ENCODE results near the gene HTR7.
"Not testable (repeated sequence)": the region's sequence is repeated elsewhere in the genome, so short reads cannot be mapped to it uniquely, and the experiment has no call there.

The HTR7 gene

GRCh38 chr10:90857635-90858460 lies at the start of gene HTR7:
TSS of gene HTR7 (minus strand) at chr10:90858039. CDS start at chr10:90857671, 368 bp downstream.
- no peak within 1 kb of the TSS for H3K27ac ChIP-seq (ENCODE audit: low read depth, low read length, poor library complexity, severe bottlenecking)
- H3K9me2 ChIP-seq (ENCODE audit: low read depth, low read length) = no peaks in the 10 kb centered on the region
- no peaks in the 10 kb centered on the region for H3F3A ChIP-seq (ENCODE audit: insufficient read depth, low read length)
- H2AFZ ChIP-seq (ENCODE audit: low read length) = 0 out of 2 replicates have a peak within 1 kb of the TSS, but pooled peaks have one; percentile 8
- H3K4me2 ChIP-seq (ENCODE audit: low read length) = peak within 1 kb of the TSS; percentile 70
- no peaks in the 10 kb centered on the region for H3K27me3 ChIP-seq (ENCODE audit: insufficient read depth, low read length)
- peak within 1 kb of the TSS; percentile 45; the same call in 1 of the 2 replicates for H3K9ac ChIP-seq (ENCODE audit: low read length)
- no peaks in the 10 kb centered on the region for H3K9me3 ChIP-seq (ENCODE audit: low read length)
- H3K36me3 ChIP-seq (ENCODE audit: insufficient read depth, low read length) = no peaks in the 10 kb centered on the region
- H3K4me3 ChIP-seq (ENCODE audit: low read depth, low read length, poor library complexity, severe bottlenecking) = peak within 1 kb of the TSS; percentile 58
- no peak for TF ChIP-seq EZH2 (IDR thresholded peaks at IDR 0.05; ENCODE audit: borderline replicate concordance, low read length)
- TF ChIP-seq CTCF (IDR thresholded peaks at IDR 0.05; ENCODE audit: low read length) = peak; percentile 37
- H4K20me1 ChIP-seq (ENCODE audit: insufficient read depth, low read length) = no peaks in the 10 kb centered on the region
- H3K79me2 ChIP-seq (ENCODE audit: insufficient read depth, low read length) = no peaks in the 10 kb centered on the region
- H3K4me1 ChIP-seq (ENCODE audit: insufficient read depth, low read length, severe bottlenecking) = peaks cover 3% of the 10 kb centered on the region

GRCh38 chr10:90906596-90906995 lies 48.8 kb upstream of the HTR7 start:
- H3K4me3 ChIP-seq (ENCODE audit: low read depth, low read length, poor library complexity, severe bottlenecking) = no peak overlapping the region
- no peak for TF ChIP-seq CTCF (IDR thresholded peaks at IDR 0.05; ENCODE audit: low read length)
- no peak for TF ChIP-seq EZH2 (IDR thresholded peaks at IDR 0.05; ENCODE audit: borderline replicate concordance, low read length)
- H3K9ac ChIP-seq (ENCODE audit: low read length) = no peak overlapping the region
- no peaks in the 10 kb centered on the region for H3K9me3 ChIP-seq (ENCODE audit: low read length)
- no peaks in the 10 kb centered on the region for H4K20me1 ChIP-seq (ENCODE audit: insufficient read depth, low read length)
- no peak overlapping the region for H2AFZ ChIP-seq (ENCODE audit: low read length)
- H3K4me2 ChIP-seq (ENCODE audit: low read length) = no peak overlapping the region
- no peaks in the 10 kb centered on the region for H3F3A ChIP-seq (ENCODE audit: insufficient read depth, low read length)
- H3K36me3 ChIP-seq (ENCODE audit: insufficient read depth, low read length) = no peaks in the 10 kb centered on the region
- H3K27me3 ChIP-seq (ENCODE audit: insufficient read depth, low read length) = no peaks in the 10 kb centered on the region
- no peaks in the 10 kb centered on the region for H3K9me2 ChIP-seq (ENCODE audit: low read depth, low read length)
- H3K79me2 ChIP-seq (ENCODE audit: insufficient read depth, low read length) = no peaks in the 10 kb centered on the region
- H3K4me1 ChIP-seq (ENCODE audit: insufficient read depth, low read length, severe bottlenecking) = no peaks in the 10 kb centered on the region
- H3K27ac ChIP-seq (ENCODE audit: low read depth, low read length, poor library complexity, severe bottlenecking) = no peak overlapping the region

GRCh38 chr10:90905925-90906324 lies 48.1 kb upstream of the HTR7 start:
- TF ChIP-seq EZH2 (IDR thresholded peaks at IDR 0.05; ENCODE audit: borderline replicate concordance, low read length) (no peak), CTCF (IDR thresholded peaks at IDR 0.05; ENCODE audit: low read length) (no peak)
- H3K9me2 ChIP-seq (ENCODE audit: low read depth, low read length) = no peaks in the 10 kb centered on the region
- no peaks in the 10 kb centered on the region for H3K9me3 ChIP-seq (ENCODE audit: low read length)
- H3K4me2 ChIP-seq (ENCODE audit: low read length) = no peak overlapping the region
- no peaks in the 10 kb centered on the region for H3K79me2 ChIP-seq (ENCODE audit: insufficient read depth, low read length)
- no peaks in the 10 kb centered on the region for H3K4me1 ChIP-seq (ENCODE audit: insufficient read depth, low read length, severe bottlenecking)
- no peaks in the 10 kb centered on the region for H3K36me3 ChIP-seq (ENCODE audit: insufficient read depth, low read length)
- no peaks in the 10 kb centered on the region for H4K20me1 ChIP-seq (ENCODE audit: insufficient read depth, low read length)
- no peak overlapping the region for H3K9ac ChIP-seq (ENCODE audit: low read length)
- no peaks in the 10 kb centered on the region for H3K27me3 ChIP-seq (ENCODE audit: insufficient read depth, low read length)
- H3K4me3 ChIP-seq (ENCODE audit: low read depth, low read length, poor library complexity, severe bottlenecking) = no peak overlapping the region
- no peak overlapping the region for H3K27ac ChIP-seq (ENCODE audit: low read depth, low read length, poor library complexity, severe bottlenecking)
- H2AFZ ChIP-seq (ENCODE audit: low read length) = no peak overlapping the region
- no peaks in the 10 kb centered on the region for H3F3A ChIP-seq (ENCODE audit: insufficient read depth, low read length)

GRCh38 chr10:90896916-90897315 lies 39.1 kb upstream of the HTR7 start:
- H3K79me2 ChIP-seq (ENCODE audit: insufficient read depth, low read length); H3K9me3 ChIP-seq (ENCODE audit: low read length); H3K9me2 ChIP-seq (ENCODE audit: low read depth, low read length); H3K9ac ChIP-seq (ENCODE audit: low read length); H3K4me2 ChIP-seq (ENCODE audit: low read length); H3K4me1 ChIP-seq (ENCODE audit: insufficient read depth, low read length, severe bottlenecking); H4K20me1 ChIP-seq (ENCODE audit: insufficient read depth, low read length); H3F3A ChIP-seq (ENCODE audit: insufficient read depth, low read length); H3K4me3 ChIP-seq (ENCODE audit: low read depth, low read length, poor library complexity, severe bottlenecking); H2AFZ ChIP-seq (ENCODE audit: low read length); H3K27me3 ChIP-seq (ENCODE audit: insufficient read depth, low read length); H3K27ac ChIP-seq (ENCODE audit: low read depth, low read length, poor library complexity, severe bottlenecking): not testable (repeated sequence)
- H3K36me3 ChIP-seq (ENCODE audit: insufficient read depth, low read length) = peaks cover 13% of the 10 kb centered on the region; the same call in 1 of the 2 replicates

Measured in OCI-LY1 (cell line).